DND-41 (cell line): ENCODE measurements around the gene PTPRG.

Experiments
- ATAC-seq: fragments of 200-7000 bp; cut with Tn5 transposase; 3 replicates; pipeline ENCODE4 v1.9.1; 2021; ENCODE audit warnings: low read depth; ENCODE audit not compliant: insufficient read depth
- DNase-seq: peaks from one replicate; pipeline ENCODE4 v3.0.0-alpha.2; 2020
- H2AFZ ChIP-seq: 2 replicates; pipeline ENCODE4 v1.6.0; 2012; ENCODE audit warnings: low read depth, low read length
- H3K27ac ChIP-seq: 2 replicates; pipeline ENCODE4 v1.5.1; 2012; ENCODE audit warnings: low read length, inconsistent platforms
- H3K27me3 ChIP-seq: fragments of 200-600 bp; sonication (generic); 2 replicates; pipeline ENCODE4 v1.6.0; 2012; ENCODE audit warnings: low read length, mild to moderate bottlenecking, inconsistent platforms; ENCODE audit not compliant: insufficient read depth, poor library complexity
- H3K36me3 ChIP-seq: 2 replicates; pipeline ENCODE4 v1.5.1; 2012; ENCODE audit warnings: low read length, inconsistent platforms; ENCODE audit not compliant: insufficient read depth
- H3K4me1 ChIP-seq: 2 replicates; pipeline ENCODE4 v1.5.1; 2012; ENCODE audit warnings: mild to moderate bottlenecking, low read length; ENCODE audit not compliant: insufficient read depth
- H3K4me2 ChIP-seq: 2 replicates; pipeline ENCODE4 v1.6.0; 2012; ENCODE audit warnings: mild to moderate bottlenecking, moderate library complexity, low read length, inconsistent platforms; ENCODE audit not compliant: insufficient read depth
- H3K4me3 ChIP-seq, 2 experiments: fragments of 200-600 bp in 1 of 2; shearing (Covaris generic) in 1 of 2; 2 replicates each; pipeline ENCODE4 v1.5.1; 2012 to 2016; ENCODE audit warnings: inconsistent platforms in 2 of 2, low read length in 2 of 2, mild to moderate bottlenecking in 2 of 2, low read depth in 1 of 2, moderate library complexity in 1 of 2
- H3K79me2 ChIP-seq: 2 replicates; pipeline ENCODE4 v1.6.0; 2012; ENCODE audit warnings: low read length, inconsistent platforms; ENCODE audit not compliant: insufficient read depth
- H3K9ac ChIP-seq: 2 replicates; pipeline ENCODE4 v1.6.0; 2012; ENCODE audit warnings: low read depth, mild to moderate bottlenecking, inconsistent platforms, low read length, moderate library complexity
- H3K9me3 ChIP-seq: 2 replicates; pipeline ENCODE4 v1.5.1; 2012; ENCODE audit warnings: low read length, moderate library complexity, mild to moderate bottlenecking, inconsistent platforms; ENCODE audit not compliant: insufficient read depth, severe bottlenecking
- H4K20me1 ChIP-seq: 2 replicates; pipeline ENCODE4 v1.6.0; 2012; ENCODE audit warnings: low read length; ENCODE audit not compliant: insufficient read depth
- CTCF ChIP-seq: IDR thresholded peaks from 2 replicates; pipeline ENCODE4 v1.5.1; 2012; ENCODE audit warnings: borderline replicate concordance, low read length, moderate library complexity, mild to moderate bottlenecking; ENCODE audit not compliant: poor library complexity, severe bottlenecking; ENCODE audit errors: extremely low read depth
- EZH2 ChIP-seq: IDR thresholded peaks from 3 replicates; pipeline ENCODE4 v1.6.1; 2012; ENCODE audit warnings: borderline replicate concordance, low read depth, mild to moderate bottlenecking, moderate library complexity, low read length, inconsistent platforms; ENCODE audit not compliant: severe bottlenecking

The PTPRG gene

DNA sequence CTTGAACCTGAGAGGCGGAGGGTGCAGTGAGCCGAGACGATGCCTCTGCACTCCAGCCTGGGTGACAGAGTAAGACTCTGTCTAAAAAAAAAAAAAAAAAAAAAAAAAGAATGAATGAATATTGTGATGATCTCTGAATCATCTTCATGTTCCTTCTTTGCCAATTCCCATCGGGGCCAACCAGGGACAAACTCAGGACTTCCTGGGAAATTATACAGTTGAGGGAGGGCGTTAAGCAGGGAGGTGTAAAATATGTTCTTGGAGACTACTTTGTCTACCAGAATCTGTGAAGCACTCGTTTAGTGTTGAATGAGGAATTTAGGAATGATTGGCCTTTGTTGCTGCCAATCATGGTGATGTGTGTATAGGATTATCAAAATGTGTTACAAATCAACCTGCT lies 210.6 kb downstream of the PTPRG start:
- DNase-seq (no peak), ATAC-seq (no peak)
- no peaks in the 10 kb centered on the region for H3K79me2 ChIP-seq

DNA sequence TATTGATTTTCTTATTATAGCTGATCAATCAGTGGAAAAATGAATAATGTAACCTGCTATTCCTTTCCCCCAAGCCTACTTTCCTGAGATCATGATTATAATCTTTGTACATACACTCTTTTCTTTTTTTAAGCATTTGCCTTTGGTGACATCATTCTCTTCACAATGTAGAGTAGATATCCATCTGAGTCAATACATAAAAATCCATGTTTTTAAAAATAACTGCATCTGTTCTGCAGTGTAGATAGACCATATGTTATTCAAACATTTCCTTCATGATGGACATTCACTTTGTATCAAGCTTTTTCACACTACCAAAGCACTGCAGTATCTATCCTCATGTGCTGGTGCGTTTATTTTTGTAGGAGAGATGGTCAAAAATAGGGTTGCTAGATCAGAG lies 211.1 kb downstream of the PTPRG start:
- Histone ChIP-seq H3K36me3 (no peaks in the 10 kb centered on the region), H2AFZ (no peak overlapping the region), H4K20me1 (no peaks in the 10 kb centered on the region), H3K4me1 (no peaks in the 10 kb centered on the region), H3K9ac (no peak overlapping the region), H3K4me3 (no peak overlapping the region), H3K4me2 (no peak overlapping the region), H3K27ac (no peak overlapping the region), H3K27me3 (no peaks in the 10 kb centered on the region), H3K79me2 (no peaks in the 10 kb centered on the region), H3K9me3 (no peaks in the 10 kb centered on the region)
- DNase-seq: no peak
- ATAC-seq: no peak
- TF ChIP-seq CTCF (no peak), EZH2 (no peak)

More for the DNA sequence above, 210.6 kb downstream of the PTPRG start:
- Histone ChIP-seq H3K4me1 (no peaks in the 10 kb centered on the region), H3K27ac (no peak overlapping the region), H2AFZ (no peak overlapping the region), H3K27me3 (no peaks in the 10 kb centered on the region), H3K36me3 (no peaks in the 10 kb centered on the region), H3K4me2 (no peak overlapping the region), H3K4me3 (no peak overlapping the region), H3K9ac (no peak overlapping the region), H4K20me1 (no peaks in the 10 kb centered on the region), H3K9me3 (no peaks in the 10 kb centered on the region)
- TF ChIP-seq CTCF: no peak
- no peak for TF ChIP-seq EZH2

DNA sequence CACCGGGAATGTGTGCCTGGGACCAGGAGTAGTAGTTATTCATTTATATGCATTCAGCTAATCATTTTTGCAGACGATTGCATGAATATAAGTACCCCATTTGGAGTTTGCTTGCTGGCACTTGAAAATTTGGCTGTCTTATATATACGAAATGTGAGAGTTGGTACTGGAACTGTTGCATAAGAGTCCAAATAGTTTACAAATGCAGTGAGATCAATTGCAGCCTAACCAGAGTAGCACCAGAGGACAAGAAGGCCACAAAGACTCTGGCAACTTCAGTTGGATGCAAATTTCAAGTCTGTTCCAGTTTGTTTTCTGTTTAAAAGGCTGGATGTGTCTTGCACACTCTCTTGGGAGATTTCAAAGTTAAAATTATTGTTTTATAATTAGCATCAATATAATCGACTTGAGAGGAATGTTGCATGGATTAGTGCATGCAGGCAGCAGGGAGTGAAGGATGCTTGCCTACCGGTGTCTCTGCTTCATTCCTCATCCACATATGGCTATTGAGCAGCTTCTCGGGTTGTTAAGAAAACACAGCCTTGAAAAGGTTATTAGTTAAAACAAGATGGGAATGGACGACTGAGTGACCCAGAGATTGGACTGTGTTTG lies 213.0 kb downstream of the PTPRG start:
- Histone ChIP-seq H3K4me3 (no peak overlapping the region), H4K20me1 (no peaks in the 10 kb centered on the region), H3K27ac (no peak overlapping the region), H3K79me2 (no peaks in the 10 kb centered on the region), H3K9me3 (no peaks in the 10 kb centered on the region), H2AFZ (no peak overlapping the region), H3K27me3 (no peaks in the 10 kb centered on the region), H3K9ac (no peak overlapping the region), H3K36me3 (no peaks in the 10 kb centered on the region), H3K4me2 (no peak overlapping the region), H3K4me1 (no peaks in the 10 kb centered on the region)
- DNase-seq (no peak), ATAC-seq (no peak)
- TF ChIP-seq CTCF (no peak), EZH2 (no peak)

- Histone ChIP-seq H3K4me3 (no peak overlapping the region), H4K20me1 (no peaks in the 10 kb centered on the region), H2AFZ (no peak overlapping the region), H3K79me2 (no peaks in the 10 kb centered on the region), H3K4me1 (no peaks in the 10 kb centered on the region), H3K9ac (no peak overlapping the region), H3K27me3 (no peaks in the 10 kb centered on the region), H3K27ac (no peak overlapping the region), H3K9me3 (no peaks in the 10 kb centered on the region), H3K4me2 (no peak overlapping the region), H3K36me3 (no peaks in the 10 kb centered on the region)
- no peak for ATAC-seq
- TF ChIP-seq CTCF: no peak
- no peak for TF ChIP-seq EZH2
- no peak for DNase-seq
Observed at GRCh38 chr3:61776390-61776789, 215.0 kb downstream of the PTPRG start.
